CD4-positive, alpha-beta T cell treated with Interleukin-6 for 4 hours (primary cell): ENCODE measurements around the gene HNRNPF.
A peak's percentile ranks its signal among the peaks of the same experiment; 100 is the strongest.
"Not testable (repeated sequence)": the region's sequence is repeated elsewhere in the genome, so short reads cannot be mapped to it uniquely, and the experiment has no call there.

Experiments used
- DNase-seq: peaks from one replicate; pipeline ENCODE4 v3.0.0-alpha.2; 2020; ENCODE audit warnings: mixed read lengths

Gene HNRNPF

GRCh38 chr10:43396061-43396927, 12.7 kb downstream of the HNRNPF start:
- peak; percentile 79 for DNase-seq

- DNase-seq = peak; percentile 42
Measured at GRCh38 chr10:43395571-43396060, 13.4 kb downstream of the HNRNPF start.

- no peak for DNase-seq
Measured at GRCh38 chr10:43394868-43395267, 14.1 kb downstream of the HNRNPF start.

- DNase-seq = no peak
Measured at GRCh38 chr10:43393606-43394360, 15.2 kb downstream of the HNRNPF start.

GRCh38 chr10:43393186-43393585, 15.8 kb downstream of the HNRNPF start:
- not testable (repeated sequence) for DNase-seq

GRCh38 chr10:43392748-43393147, 16.2 kb downstream of the HNRNPF start:
- DNase-seq = no peak

GRCh38 chr10:43391496-43391895, 17.5 kb downstream of the HNRNPF start:
- no peak for DNase-seq

GRCh38 chr10:43390759-43391158, 18.2 kb downstream of the HNRNPF start:
- DNase-seq = peak; percentile 30

GRCh38 chr10:43390333-43390732, 18.7 kb downstream of the HNRNPF start:
- DNase-seq = no peak

GRCh38 chr10:43389867-43390266, 19.1 kb downstream of the HNRNPF start:
- DNase-seq = no peak

- DNase-seq = no peak
Measured at GRCh38 chr10:43387678-43388032, 21.3 kb downstream of the HNRNPF start.

GRCh38 chr10:43386981-43387677, 21.9 kb downstream of the HNRNPF start:
- no peak for DNase-seq

GRCh38 chr10:43386549-43386948, 22.4 kb downstream of the HNRNPF start:
- no peak for DNase-seq

GRCh38 chr10:43385412-43386004, 23.5 kb downstream of the HNRNPF start:
- no peak for DNase-seq

- DNase-seq = no peak
Measured at GRCh38 chr10:43384252-43385221, 24.4 kb downstream of the HNRNPF start.

- no peak for DNase-seq
Measured at GRCh38 chr10:43383204-43383971, 25.6 kb downstream of the HNRNPF start.

- no peak for DNase-seq
Measured at GRCh38 chr10:43380610-43381222, 28.3 kb downstream of the HNRNPF start.

- DNase-seq = no peak
Measured at GRCh38 chr10:43377424-43377883, 31.5 kb downstream of the HNRNPF start.

GRCh38 chr10:43376828-43377423, 32.1 kb downstream of the HNRNPF start:
- DNase-seq = no peak
